Stimulated activated naive CD4-positive, alpha-beta T cell (primary cell): ENCODE results near the gene TSSK6.

Experiments used
- DNase-seq, 6 experiments: peaks; one replicate each; lab custom pipeline; 2025; lab: John Stamatoyannopoulos, UW

Gene TSSK6

GRCh38 chr19:19514881-19515641 lies at the start of gene TSSK6:
Gene TSSK6 (minus strand): TSS chr19:19515548. CDS start chr19:19515427, 121 bp downstream.
- no peak for DNase-seq

DNA sequence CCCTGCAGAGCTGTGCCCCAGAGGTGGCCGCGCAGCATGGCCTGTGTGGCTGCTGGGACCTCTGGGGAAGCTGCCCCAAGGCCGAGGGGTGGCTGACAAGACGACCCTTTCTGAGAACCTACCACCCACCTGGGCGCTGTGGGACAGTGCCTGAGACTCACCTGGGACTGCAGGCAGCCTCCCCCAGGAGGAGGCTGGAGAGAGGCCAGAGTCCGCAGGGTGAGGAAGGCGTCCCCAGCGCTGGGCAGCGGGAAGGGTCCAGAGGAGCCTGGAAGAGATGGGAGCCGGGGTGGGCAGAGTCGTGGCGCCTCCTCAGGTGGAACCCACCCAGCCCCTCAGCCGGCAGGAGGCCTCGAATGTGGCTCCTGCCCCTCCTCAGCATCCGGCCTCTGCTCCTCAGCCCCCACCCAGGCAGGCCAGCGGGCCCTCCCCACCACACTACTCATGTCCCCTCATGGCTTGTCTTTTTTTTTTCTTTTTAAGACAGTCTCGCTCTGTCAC lies 48.0 kb upstream of the TSSK6 start:
- no peak for DNase-seq

- DNase-seq: peak in 5 of 6 experiments; percentile 13 to 53 (median 33)
These were observed 47.5 kb upstream of the TSSK6 start for GRCh38 chr19:19562665-19563347.

- DNase-seq: no peak
These were observed 46.8 kb upstream of the TSSK6 start for GRCh38 chr19:19561946-19562664.

GRCh38 chr19:19559931-19560330 lies 44.6 kb upstream of the TSSK6 start:
- peak in 2 of 6 experiments; percentile 31 to 41 for DNase-seq

DNA sequence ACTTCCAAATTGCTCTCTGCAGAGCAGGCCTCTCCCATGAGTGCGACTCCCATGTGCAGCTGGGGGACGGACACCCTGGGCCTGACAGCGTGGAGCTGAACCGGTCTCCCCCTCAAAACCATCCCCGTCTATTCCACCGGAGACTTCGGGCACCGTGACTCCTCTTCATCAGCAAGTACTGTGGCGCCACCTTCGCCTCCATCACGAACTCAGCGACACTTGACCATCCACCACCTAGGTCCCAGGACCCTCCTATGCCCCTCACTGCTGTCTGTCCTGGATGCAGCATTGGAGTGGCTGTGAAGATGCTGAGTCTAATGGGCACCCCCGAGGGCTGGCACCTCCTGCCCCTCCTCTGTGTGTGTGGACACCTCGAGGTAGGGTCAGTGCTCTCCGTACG lies 43.3 kb upstream of the TSSK6 start:
- DNase-seq: no peak

DNA sequence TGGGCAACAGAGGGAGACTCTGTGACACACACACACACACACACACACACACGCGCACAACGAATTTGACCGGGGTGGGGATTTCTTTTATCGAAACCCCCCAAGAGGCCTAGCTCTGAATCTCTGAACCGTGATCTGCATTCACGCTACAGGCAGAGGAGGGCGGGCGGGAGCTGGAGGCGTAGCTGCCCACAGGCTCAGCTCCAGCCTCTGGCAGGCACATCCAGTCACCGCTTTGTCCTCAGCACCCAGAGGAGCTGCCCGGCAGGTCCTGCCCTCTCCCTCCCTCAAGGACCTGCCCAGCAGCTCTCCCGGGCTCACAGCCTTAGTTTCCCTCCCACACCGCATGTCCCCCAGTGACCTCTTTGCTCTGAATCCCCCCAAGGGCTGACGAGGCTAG lies 42.7 kb upstream of the TSSK6 start:
- DNase-seq: no peak

GRCh38 chr19:19554074-19555023 lies 39.0 kb upstream of the TSSK6 start:
- DNase-seq: peak in 4 of 6 experiments; percentile 23 to 49 (median 30)

- DNase-seq: no peak
These were observed 38.3 kb upstream of the TSSK6 start for GRCh38 chr19:19553670-19554069.

DNA sequence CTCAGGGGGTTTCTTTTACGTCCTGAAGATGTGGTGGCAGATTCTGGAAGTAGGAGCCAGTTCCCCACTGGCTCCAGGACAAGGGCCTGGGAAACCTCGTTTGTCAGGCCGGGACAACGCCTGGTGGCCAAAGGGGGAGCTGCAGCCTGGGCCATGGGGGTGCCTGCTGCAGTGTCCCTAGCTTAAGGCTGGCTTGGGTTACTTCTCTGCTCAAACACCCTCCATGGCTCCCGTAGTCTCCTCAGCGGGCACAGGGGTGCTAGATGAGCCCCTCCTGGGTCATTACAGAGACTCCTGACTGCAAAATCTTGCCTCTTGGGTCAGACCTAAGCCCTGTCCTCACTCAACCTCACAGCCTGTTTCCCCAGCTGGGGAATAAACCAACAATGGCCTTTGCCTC lies 37.5 kb upstream of the TSSK6 start:
- no peak for DNase-seq

GRCh38 chr19:19551853-19552192 lies 36.5 kb upstream of the TSSK6 start:
- DNase-seq: no peak

- no peak for DNase-seq
These were observed 35.9 kb upstream of the TSSK6 start for GRCh38 chr19:19550972-19551852.

DNA sequence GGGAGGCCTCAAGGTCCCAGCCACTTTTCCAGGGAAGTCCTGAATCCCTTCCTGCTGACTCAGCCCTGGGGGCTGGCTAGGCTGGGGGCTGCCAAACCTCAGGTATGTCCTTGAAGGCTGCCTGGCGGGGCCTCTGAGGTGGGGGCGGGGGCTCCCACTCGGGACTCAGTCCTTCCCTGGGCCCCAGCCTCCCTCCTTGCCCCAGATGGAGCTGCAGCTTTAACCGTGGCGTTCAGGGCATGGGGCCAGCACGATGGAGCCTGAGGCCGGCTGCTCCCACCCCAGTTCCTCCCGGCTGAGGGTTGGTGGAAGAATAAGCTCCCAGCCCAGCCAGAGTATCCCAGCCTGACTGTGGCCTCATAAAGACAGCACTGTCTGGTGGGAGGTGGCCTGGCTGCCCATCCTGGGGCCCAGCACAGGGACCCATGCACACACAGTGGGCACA lies 35.2 kb upstream of the TSSK6 start:
- no peak for DNase-seq

- DNase-seq: no peak
These were observed 34.6 kb upstream of the TSSK6 start for GRCh38 chr19:19549804-19550464.

- DNase-seq: no peak
These were observed 33.8 kb upstream of the TSSK6 start for GRCh38 chr19:19548915-19549759.

DNA sequence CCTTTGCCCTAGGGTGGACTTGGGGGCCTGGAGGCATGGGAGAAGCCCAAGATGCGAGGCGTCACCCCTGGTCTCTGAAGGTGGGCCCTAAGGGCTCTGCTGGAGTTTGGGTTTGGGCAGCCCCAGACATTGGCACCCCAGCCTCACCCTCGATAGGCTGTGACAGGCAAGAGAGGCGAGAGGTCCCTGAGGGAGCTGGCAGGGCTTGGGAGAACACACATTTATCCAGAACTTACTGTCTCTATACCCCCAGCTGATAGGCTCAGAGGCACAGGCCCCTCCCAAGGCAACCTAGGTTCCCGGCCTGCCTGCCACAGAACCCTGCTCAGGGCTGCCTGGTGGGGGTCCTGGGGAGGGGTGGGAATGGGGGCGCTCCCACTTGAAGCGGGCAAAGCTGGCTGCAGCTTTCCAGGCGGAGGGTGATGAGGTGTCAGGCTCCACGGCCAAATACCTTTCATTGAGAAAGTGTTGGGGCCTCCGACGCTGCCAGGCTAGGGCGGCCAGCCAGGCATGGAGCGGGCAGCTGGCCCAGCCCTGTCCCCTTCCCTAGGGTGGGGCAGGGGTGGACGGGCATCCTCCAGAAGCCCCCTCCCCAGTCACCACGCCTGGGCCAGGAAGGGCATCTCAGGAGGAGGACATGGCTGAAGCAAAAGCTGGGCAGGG lies 32.5 kb upstream of the TSSK6 start:
- no peak for DNase-seq

- no peak for DNase-seq
These were observed 31.4 kb upstream of the TSSK6 start for GRCh38 chr19:19546751-19547162.

- DNase-seq: no peak
These were observed 30.4 kb upstream of the TSSK6 start for GRCh38 chr19:19545707-19546106.
